Trophoblast cell (in vitro differentiated cells and primary cell): ENCODE data around the gene THAP4.

Experiments used
- DNase-seq, 2 donors: peaks; one replicate each; pipeline ENCODE4 v3.0.0-alpha.2; 2016
- H2AFZ ChIP-seq: 2 replicates; pipeline ENCODE4 v1.6.1; 2013; ENCODE audit warnings: low read length, moderate library complexity, mild to moderate bottlenecking; ENCODE audit not compliant: insufficient read depth, poor library complexity
- H2AK5ac ChIP-seq: 2 replicates; pipeline ENCODE4 v1.6.1; 2013; ENCODE audit warnings: mild to moderate bottlenecking, low read length
- H2BK120ac ChIP-seq: 2 replicates; pipeline ENCODE4 v1.6.1; 2013; ENCODE audit warnings: low read length, mild to moderate bottlenecking, moderate library complexity; ENCODE audit not compliant: insufficient read depth, poor library complexity
- H2BK12ac ChIP-seq: 2 replicates; pipeline ENCODE4 v1.6.1; 2013; ENCODE audit warnings: mild to moderate bottlenecking, low read length, moderate library complexity
- H2BK5ac ChIP-seq: 2 replicates; pipeline ENCODE4 v1.6.1; 2013; ENCODE audit warnings: low read length, low read depth, moderate library complexity, mild to moderate bottlenecking; ENCODE audit not compliant: poor library complexity
- H3K14ac ChIP-seq: 2 replicates; pipeline ENCODE4 v1.6.1; 2013; ENCODE audit warnings: mild to moderate bottlenecking, low read length
- H3K18ac ChIP-seq: 2 replicates; pipeline ENCODE4 v1.6.1; 2013; ENCODE audit warnings: mild to moderate bottlenecking, low read length
- H3K23ac ChIP-seq: 2 replicates; pipeline ENCODE4 v1.6.1; 2013; ENCODE audit warnings: low read length
- H3K27ac ChIP-seq: 2 replicates; pipeline ENCODE4 v1.5.1; 2013; ENCODE audit warnings: low read depth, mild to moderate bottlenecking, inconsistent platforms, low read length, moderate library complexity
- H3K27me3 ChIP-seq: 2 replicates; pipeline ENCODE4 v1.6.1; 2013; ENCODE audit warnings: inconsistent platforms, mild to moderate bottlenecking, low read length, moderate library complexity; ENCODE audit not compliant: insufficient read depth
- H3K36me3 ChIP-seq, 2 experiments: 1 replicate in 1 of 2; 2 replicates in 1 of 2; pipeline ENCODE4 v1.6.1; 2013; ENCODE audit warnings: low read length in 2 of 2, mild to moderate bottlenecking in 2 of 2, moderate library complexity in 1 of 2; ENCODE audit not compliant: insufficient read depth in 2 of 2, control insufficient read depth in 1 of 2
- H3K4ac ChIP-seq: 2 replicates; pipeline ENCODE4 v1.6.1; 2013; ENCODE audit warnings: low read depth, mild to moderate bottlenecking, low read length, moderate library complexity
- H3K4me1 ChIP-seq, 2 experiments: 1 replicate in 1 of 2; 2 replicates in 1 of 2; pipeline ENCODE4 v1.6.1; 2013; ENCODE audit warnings: low read length in 2 of 2, mild to moderate bottlenecking in 2 of 2, moderate library complexity in 1 of 2; ENCODE audit not compliant: insufficient read depth in 2 of 2, control insufficient read depth in 1 of 2
- H3K4me2 ChIP-seq: 2 replicates; pipeline ENCODE4 v1.6.1; 2013; ENCODE audit warnings: inconsistent platforms, mild to moderate bottlenecking, low read length, moderate library complexity
- H3K4me3 ChIP-seq: 2 replicates; pipeline ENCODE4 v1.5.1; 2013; ENCODE audit warnings: mild to moderate bottlenecking, low read depth, low read length, inconsistent platforms
- H3K79me1 ChIP-seq: one replicate; pipeline ENCODE4 v1.6.1; 2013; ENCODE audit warnings: low read length
- H3K79me2 ChIP-seq: 2 replicates; pipeline ENCODE4 v1.6.1; 2013; ENCODE audit warnings: low read length, mild to moderate bottlenecking; ENCODE audit not compliant: control insufficient read depth, insufficient read depth, poor library complexity
- H3K9ac ChIP-seq: 2 replicates; pipeline ENCODE4 v1.6.1; 2013; ENCODE audit warnings: mild to moderate bottlenecking, low read length
- H3K9me3 ChIP-seq: 2 replicates; pipeline ENCODE4 v1.6.1; 2013; ENCODE audit warnings: low read depth, mild to moderate bottlenecking, control low read depth, inconsistent platforms, low read length; ENCODE audit not compliant: insufficient read depth
- H4K12ac ChIP-seq: 2 replicates; pipeline ENCODE4 v1.6.1; 2013; ENCODE audit warnings: low read depth, mild to moderate bottlenecking, low read length, moderate library complexity
- H4K8ac ChIP-seq: 2 replicates; pipeline ENCODE4 v1.6.1; 2013; ENCODE audit warnings: low read depth, mild to moderate bottlenecking, low read length, moderate library complexity
- H4K91ac ChIP-seq: one replicate; pipeline ENCODE4 v1.6.1; 2013; ENCODE audit warnings: low read depth, mild to moderate bottlenecking, low read length, moderate library complexity
- WGBS: extraction: QIAGEN DNeasy Blood & Tissue Kit; methylation state at CpG from one replicate; pipeline ENCODE4 v1.1.7; 2013; ENCODE audit warnings: missing lambda C conversion rate; ENCODE audit not compliant: insufficient read length, insufficient coverage; ENCODE audit errors: extremely low coverage; 5-methylcytosine and 5-hydroxymethylcytosine counted together

The THAP4 gene

GRCh38 chr2:241599615-241600014, 37.3 kb downstream of the THAP4 start:
- no peaks in the 10 kb centered on the region for H3K9me3 ChIP-seq
- no peak overlapping the region for H4K91ac ChIP-seq
- H3K27me3 ChIP-seq, result no peaks in the 10 kb centered on the region
- no peak overlapping the region for H3K9ac ChIP-seq
- no peak overlapping the region for H3K27ac ChIP-seq
- H4K12ac ChIP-seq, result no peak overlapping the region
- no peak overlapping the region for H3K4me2 ChIP-seq
- H3K4ac ChIP-seq, result no peak overlapping the region
- no peak overlapping the region for H4K8ac ChIP-seq
- H3K14ac ChIP-seq, result no peak overlapping the region
- no CpG with 5 or more reads among the region's 6 CpGs for WGBS
- no peak for DNase-seq
- H2BK5ac ChIP-seq, result no peak overlapping the region
- H3K23ac ChIP-seq, result no peak overlapping the region
- H2AFZ ChIP-seq, result no peak overlapping the region
- H3K4me1 ChIP-seq, result no peaks in the 10 kb centered on the region
- no peak overlapping the region for H3K4me3 ChIP-seq
- peaks cover 24 to 30% of the 10 kb centered on the region in 2 experiments for H3K36me3 ChIP-seq
- H3K79me2 ChIP-seq, result no peaks in the 10 kb centered on the region
- no peak overlapping the region for H2BK120ac ChIP-seq
- H2AK5ac ChIP-seq, result no peak overlapping the region
- H3K18ac ChIP-seq, result no peak overlapping the region
- no peak overlapping the region for H2BK12ac ChIP-seq
- H3K79me1 ChIP-seq, result no peaks in the 10 kb centered on the region

- Histone ChIP-seq H3K9ac (no peak overlapping the region), H3K27ac (no peak overlapping the region), H3K79me1 (no peaks in the 10 kb centered on the region), H3K27me3 (no peaks in the 10 kb centered on the region), H3K79me2 (no peaks in the 10 kb centered on the region), H3K9me3 (no peaks in the 10 kb centered on the region), H3K4ac (no peak overlapping the region), H2BK12ac (no peak overlapping the region), H3K4me1 (no peaks in the 10 kb centered on the region), H3K23ac (no peak overlapping the region), H2AFZ (no peak overlapping the region), H2AK5ac (no peak overlapping the region), H4K91ac (no peak overlapping the region), H3K36me3 (peaks cover 26 to 35% of the 10 kb centered on the region in 2 experiments), H3K4me2 (no peak overlapping the region), H3K14ac (no peak overlapping the region), H2BK120ac (no peak overlapping the region), H3K18ac (no peak overlapping the region), H4K8ac (no peak overlapping the region), H4K12ac (no peak overlapping the region), H2BK5ac (no peak overlapping the region), H3K4me3 (no peak overlapping the region)
- peak in 1 of 2 donors; percentile 46 for DNase-seq
- WGBS, result no CpG with 5 or more reads among the region's 1 CpG
These were observed 38.5 kb downstream of the THAP4 start for GRCh38 chr2:241598487-241598886.

GRCh38 chr2:241598061-241598460, 38.9 kb downstream of the THAP4 start:
- no peak overlapping the region for H2AFZ ChIP-seq
- H4K12ac ChIP-seq, result no peak overlapping the region
- H3K79me2 ChIP-seq, result no peaks in the 10 kb centered on the region
- no peak overlapping the region for H3K27ac ChIP-seq
- no peak overlapping the region for H3K4me3 ChIP-seq
- H3K14ac ChIP-seq, result no peak overlapping the region
- H3K4me2 ChIP-seq, result no peak overlapping the region
- H3K18ac ChIP-seq, result no peak overlapping the region
- H2BK5ac ChIP-seq, result no peak overlapping the region
- H3K36me3 ChIP-seq, result peaks cover 28 to 37% of the 10 kb centered on the region in 2 experiments
- no peak for DNase-seq
- H3K27me3 ChIP-seq, result no peaks in the 10 kb centered on the region
- no peaks in the 10 kb centered on the region for H3K79me1 ChIP-seq
- no peaks in the 10 kb centered on the region for H3K9me3 ChIP-seq
- H3K23ac ChIP-seq, result no peak overlapping the region
- no peak overlapping the region for H2BK120ac ChIP-seq
- H3K4me1 ChIP-seq, result no peaks in the 10 kb centered on the region
- H2BK12ac ChIP-seq, result no peak overlapping the region
- WGBS, result no CpG with 5 or more reads among the region's 5 CpGs
- H3K9ac ChIP-seq, result no peak overlapping the region
- no peak overlapping the region for H3K4ac ChIP-seq
- H4K8ac ChIP-seq, result no peak overlapping the region
- H4K91ac ChIP-seq, result no peak overlapping the region
- H2AK5ac ChIP-seq, result no peak overlapping the region

- no peaks in the 10 kb centered on the region for H3K4me1 ChIP-seq
- no CpG with 5 or more reads among the region's 6 CpGs for WGBS
These were observed 39.4 kb downstream of the THAP4 start for GRCh38 chr2:241597561-241597960.

More at GRCh38 chr2:241597561-241597960, 39.4 kb downstream of the THAP4 start:
- Histone ChIP-seq H3K4me3 (no peak overlapping the region), H3K4ac (no peak overlapping the region), H2BK120ac (no peak overlapping the region), H2AK5ac (no peak overlapping the region), H4K12ac (no peak overlapping the region), H4K8ac (no peak overlapping the region), H3K9me3 (no peaks in the 10 kb centered on the region), H3K36me3 (peaks cover 25 to 33% of the 10 kb centered on the region in 2 experiments), H3K79me1 (no peaks in the 10 kb centered on the region), H4K91ac (no peak overlapping the region), H3K27me3 (no peaks in the 10 kb centered on the region), H3K27ac (no peak overlapping the region), H3K18ac (no peak overlapping the region), H2BK5ac (no peak overlapping the region), H3K4me2 (no peak overlapping the region), H2AFZ (no peak overlapping the region), H2BK12ac (no peak overlapping the region), H3K14ac (no peak overlapping the region), H3K79me2 (no peaks in the 10 kb centered on the region), H3K9ac (no peak overlapping the region), H3K23ac (no peak overlapping the region)
- DNase-seq, result no peak
